Gastrocnemius medialis (tissue), 4 donors: ENCODE measurements around the gene TXNRD2. TPM values are rescaled to one million over a fixed set of nuclear protein-coding genes. Genes with fewer than 3 reads are reported as not detected.

Experiments
- ATAC-seq, 2 donors: fragments of 150-250 bp; one replicate each; pipeline ENCODE4 v1.9.1; 2016
- DNase-seq, 2 donors: peaks; one replicate each; pipeline ENCODE4 v3.0.0-alpha.2; 2019
- H3K27ac ChIP-seq, 4 donors: fragments of 200-600 bp; sonication (generic); 1 replicate in 1 of 4; 2 replicates in 3 of 4; pipeline ENCODE4 v1.5.1; 2016 to 2018; ENCODE audit warnings: mild to moderate bottlenecking in 2 of 4, moderate library complexity in 1 of 4
- H3K27me3 ChIP-seq, 3 donors: fragments of 200-600 bp; sonication (generic) in 2 of 3; 1 replicate in 1 of 3; 2 replicates in 2 of 3; pipeline versions ENCODE4 v1.5.1 to v1.6.0; 2016 to 2019; ENCODE audit warnings: mild to moderate bottlenecking in 1 of 3, moderate library complexity in 1 of 3
- H3K36me3 ChIP-seq, 2 donors: fragments of 200-600 bp; sonication (generic) in 1 of 2; one replicate each; pipeline ENCODE4 v1.5.1; 2017 to 2018
- H3K4me1 ChIP-seq, 2 donors: fragments of 200-600 bp; sonication (generic) in 1 of 2; one replicate each; pipeline ENCODE4 v1.5.1; 2016 to 2017; ENCODE audit warnings: mild to moderate bottlenecking in 2 of 2
- H3K4me3 ChIP-seq, 4 donors: fragments of 200-600 bp; sonication (generic) in 3 of 4; 1 replicate in 1 of 4; 2 replicates in 3 of 4; pipeline ENCODE4 v1.5.1; 2016 to 2019; ENCODE audit warnings: mild to moderate bottlenecking in 2 of 4
- H3K9me3 ChIP-seq, 3 donors: fragments of 200-600 bp; sonication (generic) in 2 of 3; 1 replicate in 1 of 3; 2 replicates in 2 of 3; pipeline ENCODE4 v1.5.1; 2016 to 2019
- CTCF ChIP-seq, 5 experiments: fragments of 450-650 bp in 3 of 5; fragments of 200-600 bp in 2 of 5; sonication (generic) in 2 of 5; IDR thresholded peaks in 4 of 5; conservative IDR thresholded peaks in 1 of 5; 1 replicate in 4 of 5; 2 replicates in 1 of 5; pipeline ENCODE4 v1.5.1; 2016 to 2019; ENCODE audit warnings: antibody characterized with exemption in 5 of 5, mild to moderate bottlenecking in 3 of 5, moderate library complexity in 3 of 5
- POLR2A ChIP-seq, 2 donors: fragments of 450-650 bp; IDR thresholded peaks; one replicate each; pipeline ENCODE4 v1.6.1; 2017; ENCODE audit warnings: antibody characterized with exemption in 2 of 2, mild to moderate bottlenecking in 2 of 2, moderate library complexity in 2 of 2
- in situ Hi-C, 4 donors: fragments of 200-750 bp; cut with MboI; loops; one replicate each; pipeline versions ENCODE4 v1.15.0 to v1.8.0; 2017; ENCODE audit warnings: low sequenced_read_pairs in 4 of 4
- intact Hi-C: fragments of 100-400 bp; cut with DNase I; formaldehyde crosslinking; loops from one replicate; pipeline ENCODE4 v1.15.1; 2023; ENCODE audit warnings: low total_unique reads
- total RNA-seq, 4 donors: library from RNA; depleted of rRNA; stranded (reverse); fragments of >200 nt; gene quantifications; one replicate each; pipeline versions ENCODE4 v1.1.0 to v1.2.3, GENCODE V29; 2016

The TXNRD2 gene
- total RNA-seq, 4 donors from 2014 or later: 9.0 to 18.0 (median 14.4) TPM

- DNase-seq (no peak), ATAC-seq (no peak)
- peaks cover 0 to 20% of the 10 kb centered on the region in 2 donors for H3K36me3 ChIP-seq
- no peaks in the 10 kb centered on the region for H3K9me3 ChIP-seq
- TF ChIP-seq POLR2A (IDR thresholded peaks at IDR 0.05) (no peak), CTCF (IDR thresholded peaks at IDR 0.05 in 4 of 5, conservative IDR thresholded peaks at IDR 0.05 in 1 of 5) (no peak)
- peak overlapping the region; percentile 85 to 98 (median 94) for H3K4me3 ChIP-seq
- in situ Hi-C loops (no loop called here), intact Hi-C loops (loop anchor here (5.0 kb wide), 2 partner anchors 106 to 121 kb away; no protein-coding TSS in a partner anchor)
- no peaks in the 10 kb centered on the region for H3K27me3 ChIP-seq
- peaks cover 32 to 41% of the 10 kb centered on the region in 2 donors for H3K4me1 ChIP-seq
- H3K27ac ChIP-seq: peak overlapping the region; percentile 91 to 98 (median 96)
These were observed 88.3 kb downstream of the TXNRD2 start for GRCh38 chr22:19853058-19853878.

GRCh38 chr22:19852177-19852781 lies 89.3 kb downstream of the TXNRD2 start:
- H3K9me3 ChIP-seq: no peaks in the 10 kb centered on the region
- ATAC-seq: no peak
- no peaks in the 10 kb centered on the region for H3K27me3 ChIP-seq
- TF ChIP-seq POLR2A (IDR thresholded peaks at IDR 0.05) (no peak), CTCF (IDR thresholded peaks at IDR 0.05 in 4 of 5, conservative IDR thresholded peaks at IDR 0.05 in 1 of 5) (no peak)
- in situ Hi-C loops (no loop called here), intact Hi-C loops (loop anchor here (5.0 kb wide), 2 partner anchors 105 to 120 kb away; no protein-coding TSS in a partner anchor)
- H3K27ac ChIP-seq: no peak overlapping the region
- no peak for DNase-seq
- H3K4me1 ChIP-seq: peaks cover 32 to 41% of the 10 kb centered on the region in 2 donors
- no peak overlapping the region for H3K4me3 ChIP-seq
- peaks cover 0 to 20% of the 10 kb centered on the region in 2 donors for H3K36me3 ChIP-seq

GRCh38 chr22:19851291-19852176 lies 90.1 kb downstream of the TXNRD2 start:
- H3K27ac ChIP-seq: no peak overlapping the region
- intact Hi-C loops (loop anchor here (5.0 kb wide), 2 partner anchors 104 to 119 kb away; no protein-coding TSS in a partner anchor), in situ Hi-C loops (no loop called here)

More at GRCh38 chr22:19851291-19852176, 90.1 kb downstream of the TXNRD2 start:
- Histone ChIP-seq H3K9me3 (no peaks in the 10 kb centered on the region), H3K27me3 (no peaks in the 10 kb centered on the region), H3K36me3 (peaks cover 0 to 20% of the 10 kb centered on the region in 2 donors), H3K4me3 (no peak overlapping the region), H3K4me1 (peaks cover 32 to 41% of the 10 kb centered on the region in 2 donors)
- no peak for TF ChIP-seq CTCF (IDR thresholded peaks at IDR 0.05 in 4 of 5, conservative IDR thresholded peaks at IDR 0.05 in 1 of 5)
- TF ChIP-seq POLR2A (IDR thresholded peaks at IDR 0.05): no peak
- no peak for ATAC-seq
- DNase-seq: no peak
